Measurements from ENCODE around the gene TEX51. TPM values are rescaled to one million over a fixed set of nuclear protein-coding genes. Genes with fewer than 3 reads are reported as not detected.

TEX51 gene
- total RNA-seq, 1 donor from 2014 or later, result not detected

DNA sequence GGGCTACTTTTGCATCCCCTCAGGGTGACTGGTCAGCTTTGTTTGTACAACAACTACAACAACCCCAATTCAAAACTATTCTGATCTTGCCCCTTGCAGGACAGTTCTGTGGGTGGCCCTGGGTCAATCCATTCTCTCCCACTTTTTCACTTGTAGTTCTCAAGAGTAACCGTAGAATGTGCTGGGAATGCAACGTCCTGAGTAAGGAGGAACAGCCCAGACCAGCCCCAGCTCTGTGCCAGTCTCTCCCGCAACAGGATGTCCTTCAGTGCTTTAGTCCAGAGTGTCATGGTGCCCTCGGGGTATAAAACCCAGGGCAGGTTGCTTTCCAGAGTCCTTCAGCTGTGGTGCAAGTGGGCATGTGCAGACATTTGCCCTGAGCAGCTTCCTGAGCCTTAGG lies 22.1 kb upstream of the TEX51 start:
- TF ChIP-seq CTCF (IDR thresholded peaks at IDR 0.05; ENCODE audit: unreplicated experiment), result no peak
- Mint-ChIP-seq H3K9me3 (ENCODE audit: unreplicated experiment) (no peaks in the 10 kb centered on the region), H3K27me3 (ENCODE audit: unreplicated experiment) (no peaks in the 10 kb centered on the region), H3K36me3 (ENCODE audit: low read depth, unreplicated experiment) (peaks cover 3% of the 10 kb centered on the region), H3K4me3 (ENCODE audit: unreplicated experiment) (no peak overlapping the region), H3K4me1 (ENCODE audit: unreplicated experiment) (no peaks in the 10 kb centered on the region), H3K27ac (ENCODE audit: unreplicated experiment) (no peak overlapping the region)
- DNase-seq (ENCODE audit: low spot score), result no peak

- no peak overlapping the region for H3K4me3 Mint-ChIP-seq (ENCODE audit: unreplicated experiment)
- no peak overlapping the region for H3K27ac Mint-ChIP-seq (ENCODE audit: unreplicated experiment)
- H3K36me3 Mint-ChIP-seq (ENCODE audit: low read depth, unreplicated experiment), result peaks cover 3% of the 10 kb centered on the region
- DNase-seq (ENCODE audit: low spot score), result no peak
- no peaks in the 10 kb centered on the region for H3K27me3 Mint-ChIP-seq (ENCODE audit: unreplicated experiment)
- H3K4me1 Mint-ChIP-seq (ENCODE audit: unreplicated experiment), result no peaks in the 10 kb centered on the region
- H3K9me3 Mint-ChIP-seq (ENCODE audit: unreplicated experiment), result no peaks in the 10 kb centered on the region
- TF ChIP-seq CTCF (IDR thresholded peaks at IDR 0.05; ENCODE audit: unreplicated experiment), result no peak
Observed at GRCh38 chr2:126877041-126877440, 21.6 kb upstream of the TEX51 start.

DNA sequence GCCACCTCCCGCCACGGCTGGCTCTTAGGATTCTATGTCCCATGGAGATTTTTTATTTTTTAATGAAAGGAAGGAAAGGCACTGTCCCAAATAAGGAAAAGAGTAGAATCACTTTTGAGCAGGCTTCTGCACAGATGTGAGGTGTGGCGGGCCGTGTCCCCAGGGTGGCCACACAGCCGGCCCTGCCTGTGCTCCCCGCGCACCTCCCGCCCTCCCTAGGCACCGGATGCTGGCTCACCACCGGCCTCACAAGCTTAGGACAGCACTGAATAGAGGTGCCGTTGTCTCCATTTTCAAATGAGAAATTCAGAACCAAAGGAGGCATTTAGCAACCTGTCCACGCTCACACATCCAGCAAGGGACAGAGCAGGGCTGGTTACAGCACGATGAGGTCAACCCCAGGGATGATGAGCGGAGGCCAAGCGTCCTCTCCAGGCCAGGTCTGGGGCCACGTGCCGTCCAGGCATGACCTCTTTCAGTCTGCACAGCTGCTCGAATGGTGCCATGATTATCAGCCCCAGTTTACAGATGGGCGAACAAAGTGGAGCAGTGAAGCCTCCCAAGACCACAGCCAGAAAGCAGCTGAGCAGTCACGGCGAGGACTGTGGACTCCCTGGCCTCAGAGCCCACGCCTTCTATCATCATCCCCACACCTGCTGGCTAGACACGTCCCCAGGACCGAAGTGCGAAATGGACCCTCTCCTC lies 20.7 kb upstream of the TEX51 start:
- H3K9me3 Mint-ChIP-seq (ENCODE audit: unreplicated experiment), result no peaks in the 10 kb centered on the region
- H3K27ac Mint-ChIP-seq (ENCODE audit: unreplicated experiment), result peak overlapping the region; percentile 32
- H3K36me3 Mint-ChIP-seq (ENCODE audit: low read depth, unreplicated experiment), result peaks cover 3% of the 10 kb centered on the region
- H3K27me3 Mint-ChIP-seq (ENCODE audit: unreplicated experiment), result no peaks in the 10 kb centered on the region
- H3K4me1 Mint-ChIP-seq (ENCODE audit: unreplicated experiment), result no peaks in the 10 kb centered on the region
- H3K4me3 Mint-ChIP-seq (ENCODE audit: unreplicated experiment), result no peak overlapping the region
- DNase-seq (ENCODE audit: low spot score), result no peak
- TF ChIP-seq CTCF (IDR thresholded peaks at IDR 0.05; ENCODE audit: unreplicated experiment), result no peak

- Mint-ChIP-seq H3K27ac (ENCODE audit: unreplicated experiment) (peak overlapping the region; percentile 32), H3K9me3 (ENCODE audit: unreplicated experiment) (no peaks in the 10 kb centered on the region), H3K36me3 (ENCODE audit: low read depth, unreplicated experiment) (peaks cover 3% of the 10 kb centered on the region), H3K4me1 (ENCODE audit: unreplicated experiment) (no peaks in the 10 kb centered on the region), H3K4me3 (ENCODE audit: unreplicated experiment) (no peak overlapping the region), H3K27me3 (ENCODE audit: unreplicated experiment) (no peaks in the 10 kb centered on the region)
- no peak for DNase-seq (ENCODE audit: low spot score)
- TF ChIP-seq CTCF (IDR thresholded peaks at IDR 0.05; ENCODE audit: unreplicated experiment), result no peak
Observed at GRCh38 chr2:126878601-126879000, 20.1 kb upstream of the TEX51 start.

Measured in endothelial cell (in vitro differentiated cells).